GM20000 (cell line): ENCODE data around the gene MEAF6.

ENCODE experiments used
- DNase-seq: peaks from one replicate; pipeline ENCODE4 v3.0.0; 2012; ENCODE audit warnings: low spot score
- TF ChIP-seq, protein P1 (sequence below): IDR thresholded peaks from 2 replicates; pipeline ENCODE4 v1.5.1; 2012; ENCODE audit warnings: mild to moderate bottlenecking, control low read depth; ENCODE audit errors: extremely low read depth, missing control alignments

MEAF6 gene

GRCh38 chr1:37448691-37449417, 65.7 kb downstream of the MEAF6 start:
- DNase-seq = no peak
- TF ChIP-seq, protein P1, sequence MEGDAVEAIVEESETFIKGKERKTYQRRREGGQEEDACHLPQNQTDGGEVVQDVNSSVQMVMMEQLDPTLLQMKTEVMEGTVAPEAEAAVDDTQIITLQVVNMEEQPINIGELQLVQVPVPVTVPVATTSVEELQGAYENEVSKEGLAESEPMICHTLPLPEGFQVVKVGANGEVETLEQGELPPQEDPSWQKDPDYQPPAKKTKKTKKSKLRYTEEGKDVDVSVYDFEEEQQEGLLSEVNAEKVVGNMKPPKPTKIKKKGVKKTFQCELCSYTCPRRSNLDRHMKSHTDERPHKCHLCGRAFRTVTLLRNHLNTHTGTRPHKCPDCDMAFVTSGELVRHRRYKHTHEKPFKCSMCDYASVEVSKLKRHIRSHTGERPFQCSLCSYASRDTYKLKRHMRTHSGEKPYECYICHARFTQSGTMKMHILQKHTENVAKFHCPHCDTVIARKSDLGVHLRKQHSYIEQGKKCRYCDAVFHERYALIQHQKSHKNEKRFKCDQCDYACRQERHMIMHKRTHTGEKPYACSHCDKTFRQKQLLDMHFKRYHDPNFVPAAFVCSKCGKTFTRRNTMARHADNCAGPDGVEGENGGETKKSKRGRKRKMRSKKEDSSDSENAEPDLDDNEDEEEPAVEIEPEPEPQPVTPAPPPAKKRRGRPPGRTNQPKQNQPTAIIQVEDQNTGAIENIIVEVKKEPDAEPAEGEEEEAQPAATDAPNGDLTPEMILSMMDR = no peak

GRCh38 chr1:37448185-37448584, 66.4 kb downstream of the MEAF6 start:
- no peak for DNase-seq
- TF ChIP-seq, protein P1 = no peak

- TF ChIP-seq, protein P1 = no peak
- DNase-seq = no peak
Measured at GRCh38 chr1:37446874-37447273, 67.7 kb downstream of the MEAF6 start.

GRCh38 chr1:37442644-37443043, 71.9 kb downstream of the MEAF6 start:
- DNase-seq = no peak
- TF ChIP-seq, protein P1 = no peak
